NT2/D1 (cell line): Measurements from ENCODE around the gene MAPK14.

ENCODE experiments used
- SUZ12 ChIP-seq: IDR thresholded peaks from 2 replicates; pipeline ENCODE4 v1.6.1; 2011; ENCODE audit not compliant: insufficient read length, insufficient read depth; ENCODE audit errors: extremely low read depth
- YY1 ChIP-seq: IDR thresholded peaks from 2 replicates; pipeline ENCODE4 v1.6.1; 2011; ENCODE audit not compliant: insufficient read length, insufficient read depth
- ZNF274 ChIP-seq: IDR thresholded peaks from 2 replicates; pipeline ENCODE4 v1.6.1; 2011; ENCODE audit warnings: mild to moderate bottlenecking, low read depth, low read length

DNA sequence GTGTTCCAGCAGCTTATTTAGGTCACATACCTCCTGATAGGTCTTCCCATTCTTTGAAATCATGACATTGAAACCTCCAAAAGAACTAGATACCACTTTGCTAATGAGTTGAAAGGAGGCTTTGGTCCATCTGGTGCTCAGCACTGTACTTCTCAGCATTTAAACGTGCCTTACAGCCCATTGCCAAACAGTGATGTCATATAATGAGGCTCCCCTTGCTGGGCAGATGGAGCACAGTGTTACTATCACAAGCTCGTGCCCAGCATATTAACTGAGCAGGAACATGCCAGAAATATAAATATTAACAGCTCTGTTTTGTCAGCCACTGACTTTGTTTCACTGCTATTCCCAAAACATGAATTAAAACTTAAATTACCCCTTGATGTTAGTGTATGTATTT is 77.2 kb downstream of the MAPK14 start:
- no peak for TF ChIP-seq SUZ12
- no peak for TF ChIP-seq ZNF274
- no peak for TF ChIP-seq YY1
